HEK293T (cell line): ENCODE results near the gene MAPK9.

Experiments
- CTBP1 ChIP-seq: fragments of 450-650 bp; IDR thresholded peaks from 2 replicates; pipeline ENCODE4 v1.6.1; 2016; ENCODE audit warnings: borderline replicate concordance
- ELF4 ChIP-seq: fragments of 450-650 bp; IDR thresholded peaks from 2 replicates; pipeline ENCODE4 v1.6.1; 2017; ENCODE audit warnings: antibody characterized with exemption
- FOXK2 ChIP-seq: fragments of 450-650 bp; IDR thresholded peaks from 2 replicates; pipeline ENCODE4 v1.6.1; 2016; ENCODE audit warnings: mild to moderate bottlenecking
- HDGF ChIP-seq: fragments of 450-650 bp; IDR thresholded peaks from 2 replicates; pipeline ENCODE4 v1.6.1; 2017; ENCODE audit warnings: antibody characterized with exemption, borderline replicate concordance
- ZNF384 ChIP-seq: fragments of 450-650 bp; IDR thresholded peaks from 2 replicates; pipeline ENCODE4 v1.6.1; 2016

DNA sequence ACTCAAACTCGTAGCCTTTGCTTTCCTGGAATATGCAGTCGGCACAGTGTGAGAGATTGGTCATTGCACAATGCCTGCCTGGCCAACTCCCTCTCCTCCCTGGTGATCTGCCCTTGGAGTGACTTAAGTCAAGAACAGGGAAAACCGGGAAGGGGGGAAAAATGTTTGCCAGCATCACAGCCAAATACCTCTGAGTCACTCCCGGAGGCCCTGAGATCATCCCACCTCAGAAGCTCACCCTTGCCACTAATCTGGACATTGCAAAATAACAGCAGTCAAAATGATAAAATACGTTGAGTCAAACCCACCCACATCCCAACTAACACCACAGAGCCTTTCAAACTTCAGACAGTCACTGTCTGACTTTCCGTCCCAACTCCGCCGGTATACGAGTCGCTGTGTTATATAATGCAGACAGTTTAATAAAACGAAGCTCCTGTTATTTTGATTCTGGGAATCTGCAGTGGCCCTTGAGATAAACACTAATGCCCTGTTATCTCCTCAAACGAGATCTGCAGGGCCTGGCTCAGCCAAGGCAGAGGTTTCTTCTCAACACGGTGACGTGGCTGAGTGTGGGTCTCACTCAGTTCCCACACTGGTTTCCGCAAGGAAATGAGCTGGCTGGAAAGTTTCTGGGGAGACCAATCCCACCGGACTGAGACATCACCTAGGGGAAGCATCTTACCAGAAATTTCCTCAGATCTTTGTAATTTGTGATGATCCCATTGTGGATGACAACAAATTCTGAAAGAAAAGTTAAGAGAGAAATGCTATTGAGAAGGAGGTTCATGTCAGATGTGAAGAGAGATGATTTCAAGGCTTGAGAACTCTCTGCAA lies 39.1 kb upstream of the MAPK9 start:
- no peak for TF ChIP-seq ZNF384
- no peak for TF ChIP-seq CTBP1
- no peak for TF ChIP-seq FOXK2
- no peak for TF ChIP-seq HDGF
- TF ChIP-seq ELF4: no peak
